Measurements from ENCODE around the gene ACBD6.

The ACBD6 gene

DNA sequence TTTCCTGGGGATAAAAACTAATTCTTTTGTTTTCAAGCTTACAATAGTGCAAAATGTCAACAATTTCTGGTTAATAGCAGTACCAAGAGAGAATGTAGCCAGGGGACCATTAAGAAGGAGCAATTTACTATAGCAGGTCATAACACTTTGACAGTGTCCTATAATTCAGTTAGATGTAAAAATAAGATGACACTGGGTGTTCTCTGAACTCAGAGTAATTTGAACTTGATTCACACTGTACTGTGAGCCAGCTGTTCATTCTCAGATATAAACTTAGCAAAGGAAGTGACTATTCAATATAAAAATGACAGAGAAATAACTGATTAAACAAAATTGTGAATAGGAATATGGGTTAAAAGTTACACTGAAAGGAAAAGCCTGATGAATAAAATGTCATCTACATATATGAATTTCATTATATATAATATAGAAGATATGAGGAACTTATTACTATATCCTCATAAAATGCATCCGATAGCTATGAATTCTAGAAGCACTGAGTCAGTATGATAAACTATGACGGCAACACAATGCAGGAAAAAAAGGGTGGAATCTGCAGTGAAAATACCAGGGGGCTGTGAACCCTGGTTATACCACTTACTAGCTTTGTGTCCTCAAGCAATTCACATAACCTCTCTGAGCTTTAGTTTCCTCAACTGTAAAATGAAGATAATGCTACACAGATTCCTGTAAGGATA, 135.9 kb downstream of the ACBD6 start:
- no peak for DNase-seq

DNA sequence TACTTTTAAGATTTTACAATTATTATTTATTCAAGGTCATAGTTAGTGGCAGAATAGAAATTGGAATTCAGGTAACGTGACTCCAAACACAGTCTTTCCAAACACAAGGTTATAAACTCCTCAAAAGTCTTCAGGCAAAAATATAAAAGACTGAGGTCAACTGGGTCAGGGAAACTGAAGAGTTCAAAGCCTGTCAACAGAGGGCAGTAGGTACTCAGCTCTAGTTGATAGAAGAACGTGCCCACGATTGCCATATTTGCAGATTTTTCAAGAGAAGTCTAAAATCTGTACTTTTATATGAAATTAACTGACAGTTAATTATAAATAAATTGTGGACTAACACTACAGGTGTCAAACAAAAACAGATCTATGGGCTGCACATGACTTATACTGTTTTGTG, 137.3 kb downstream of the ACBD6 start:
- DNase-seq = no peak

DNA sequence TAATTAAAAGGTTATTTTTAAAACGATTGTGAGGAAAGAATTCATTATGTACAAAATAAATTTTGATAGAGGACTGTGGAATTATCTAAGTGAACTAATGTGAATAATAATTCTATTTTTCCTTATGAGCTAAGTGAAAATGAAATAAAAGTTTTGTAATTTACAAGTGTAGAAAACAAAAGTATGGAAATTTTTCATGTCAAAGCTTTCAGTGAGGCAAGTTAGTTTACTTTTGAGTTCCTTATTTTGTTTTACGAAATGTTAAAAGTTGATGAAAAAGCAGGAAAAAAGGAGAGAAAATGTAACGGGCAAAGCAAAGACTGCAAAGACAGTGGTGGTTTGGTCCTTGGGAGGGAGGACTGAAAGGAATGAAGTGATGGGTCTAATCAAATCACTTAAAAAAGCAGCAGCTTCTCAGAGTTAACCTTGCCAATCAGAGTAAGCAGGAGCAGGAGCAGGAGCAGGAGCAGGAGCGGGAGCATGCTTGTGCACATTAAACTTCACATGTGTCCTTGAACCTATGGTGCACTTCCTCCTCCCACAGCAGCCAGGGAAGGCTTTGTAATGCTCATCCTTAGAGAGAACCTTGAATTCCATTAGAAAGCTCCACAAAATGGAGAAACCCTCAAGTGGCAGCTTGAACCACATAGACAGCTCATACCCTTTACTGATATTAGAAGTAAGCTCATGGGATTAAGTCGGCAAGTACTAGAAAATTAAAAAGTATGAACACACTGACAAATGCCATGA, 139.0 kb downstream of the ACBD6 start:
- no peak for DNase-seq

DNA sequence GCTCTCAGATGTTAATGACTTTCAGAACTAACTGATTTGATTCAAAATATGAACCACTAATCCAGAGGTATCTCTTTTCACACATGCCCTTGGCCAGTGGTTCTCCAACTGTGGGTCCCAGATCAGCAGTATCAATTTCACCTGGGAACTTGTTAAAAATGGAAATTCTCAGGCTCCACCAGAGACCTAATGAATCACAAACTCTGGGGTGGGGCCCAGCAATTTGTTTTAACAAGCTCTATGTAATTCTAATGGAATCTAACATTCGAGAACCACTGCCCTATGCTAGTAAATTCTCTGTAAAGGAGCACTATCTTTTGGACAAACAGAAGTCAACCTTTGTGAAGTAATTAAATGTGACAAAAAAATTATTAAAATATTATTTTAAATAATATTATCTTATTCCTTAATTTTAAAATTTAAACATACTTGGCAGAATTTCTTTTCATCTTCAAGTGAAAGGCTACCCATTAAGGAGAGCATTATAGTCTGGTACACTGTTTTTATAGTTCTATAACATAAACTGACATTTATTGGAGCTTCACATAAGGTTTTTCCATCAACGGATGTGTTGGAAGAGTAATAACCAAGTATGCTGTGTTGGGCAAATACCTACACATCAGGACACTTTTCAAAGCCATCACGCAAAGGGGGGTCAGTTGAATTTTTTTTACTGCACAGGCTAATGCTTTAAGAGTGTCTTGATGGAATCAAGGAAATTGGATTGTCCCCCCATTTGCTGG, 141.9 kb downstream of the ACBD6 start:
- DNase-seq = no peak

DNA sequence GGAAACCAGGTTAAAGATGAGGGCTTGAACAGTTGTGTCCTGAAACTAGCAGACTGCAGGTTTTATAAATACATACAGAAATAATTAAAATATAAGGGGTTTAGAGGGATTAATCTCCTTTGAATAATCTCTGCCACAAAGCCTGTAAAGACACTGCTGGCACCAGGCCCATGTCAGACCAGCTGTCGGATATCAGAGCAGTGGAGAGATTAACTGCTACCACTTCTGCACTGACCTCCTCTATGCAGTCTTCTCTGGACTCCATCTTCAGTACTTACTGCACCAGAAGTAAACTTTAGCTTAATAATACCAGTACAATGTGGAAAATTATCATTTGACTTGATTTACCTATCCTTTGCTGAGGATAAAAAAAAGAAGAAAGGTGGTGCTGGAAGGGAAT, 143.7 kb downstream of the ACBD6 start:
- DNase-seq = peak; percentile 25

DNA sequence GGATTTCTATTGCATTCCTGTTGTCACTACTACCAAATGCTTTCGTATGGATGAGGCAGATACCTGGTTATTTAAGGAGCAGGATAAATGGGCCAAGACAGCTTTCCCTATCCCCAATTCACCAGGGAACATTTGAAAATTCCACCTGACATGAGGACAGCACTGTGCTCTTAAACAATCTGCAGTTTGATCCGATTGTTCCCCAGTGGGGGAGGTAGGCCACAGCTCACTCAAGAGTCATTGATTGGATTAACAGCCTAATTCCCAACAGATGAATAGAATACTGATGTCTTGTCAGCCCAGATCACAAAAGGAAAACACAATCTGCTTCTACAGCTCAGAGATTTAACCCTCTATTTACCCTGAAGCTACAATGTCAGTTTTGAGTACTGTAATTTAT, 148.4 kb downstream of the ACBD6 start:
- DNase-seq = peak; percentile 58

DNA sequence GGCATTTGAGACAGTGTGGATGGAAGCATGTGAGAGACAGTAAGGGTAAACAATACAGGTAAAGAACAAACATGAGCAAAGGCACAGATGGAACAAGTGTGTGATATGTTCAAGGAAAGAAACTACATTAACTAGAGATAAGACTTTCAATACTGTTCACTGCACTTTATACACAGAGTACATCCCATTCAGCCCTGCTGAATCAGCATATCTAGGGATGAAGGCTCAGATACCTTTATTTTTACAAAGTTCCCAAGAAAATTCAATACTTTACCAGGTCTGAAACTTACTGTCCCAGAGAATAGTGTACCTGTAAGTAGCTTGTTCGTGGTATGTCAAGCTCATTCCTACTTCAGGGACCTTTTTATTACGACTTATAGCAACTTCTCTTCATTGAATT, 149.8 kb downstream of the ACBD6 start:
- DNase-seq = no peak

DNA sequence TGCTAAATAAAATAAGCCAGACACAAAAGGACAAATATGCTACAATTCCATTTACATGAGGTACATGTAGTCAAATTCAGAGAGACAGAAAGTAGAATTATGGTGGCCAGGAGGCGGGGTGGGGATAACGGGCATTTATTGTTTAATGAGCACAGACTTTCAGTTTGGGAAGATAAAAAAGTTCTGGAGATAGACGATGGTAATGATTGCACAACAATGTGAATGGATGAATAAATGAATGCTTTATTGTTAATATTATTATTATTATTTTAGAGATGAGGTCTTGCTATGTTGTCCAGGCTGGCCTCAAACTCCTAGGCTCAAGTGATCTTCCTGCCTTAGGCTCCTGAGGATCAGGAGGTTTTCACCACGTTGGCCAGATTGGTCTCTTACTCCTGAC, 150.4 kb downstream of the ACBD6 start:
- DNase-seq = no peak

DNA sequence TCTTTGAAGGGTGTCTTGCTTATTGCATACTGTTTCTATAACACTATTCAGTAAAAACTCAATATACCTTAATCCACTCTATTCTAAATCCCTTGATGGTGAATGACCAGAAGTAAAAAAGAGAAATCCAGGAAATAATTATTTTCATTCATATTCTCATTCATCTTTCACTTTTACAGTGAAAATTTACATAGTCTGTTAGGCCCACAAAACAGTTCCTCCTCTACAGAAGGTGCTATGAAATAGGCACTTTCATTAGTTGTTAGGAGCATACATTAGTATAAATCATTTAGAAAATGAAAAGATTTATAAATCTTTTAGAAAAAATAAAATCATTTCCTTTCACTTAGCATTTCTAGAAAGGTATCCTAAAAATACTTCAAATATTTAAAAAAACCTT, 157.2 kb downstream of the ACBD6 start:
- no peak for DNase-seq

DNA sequence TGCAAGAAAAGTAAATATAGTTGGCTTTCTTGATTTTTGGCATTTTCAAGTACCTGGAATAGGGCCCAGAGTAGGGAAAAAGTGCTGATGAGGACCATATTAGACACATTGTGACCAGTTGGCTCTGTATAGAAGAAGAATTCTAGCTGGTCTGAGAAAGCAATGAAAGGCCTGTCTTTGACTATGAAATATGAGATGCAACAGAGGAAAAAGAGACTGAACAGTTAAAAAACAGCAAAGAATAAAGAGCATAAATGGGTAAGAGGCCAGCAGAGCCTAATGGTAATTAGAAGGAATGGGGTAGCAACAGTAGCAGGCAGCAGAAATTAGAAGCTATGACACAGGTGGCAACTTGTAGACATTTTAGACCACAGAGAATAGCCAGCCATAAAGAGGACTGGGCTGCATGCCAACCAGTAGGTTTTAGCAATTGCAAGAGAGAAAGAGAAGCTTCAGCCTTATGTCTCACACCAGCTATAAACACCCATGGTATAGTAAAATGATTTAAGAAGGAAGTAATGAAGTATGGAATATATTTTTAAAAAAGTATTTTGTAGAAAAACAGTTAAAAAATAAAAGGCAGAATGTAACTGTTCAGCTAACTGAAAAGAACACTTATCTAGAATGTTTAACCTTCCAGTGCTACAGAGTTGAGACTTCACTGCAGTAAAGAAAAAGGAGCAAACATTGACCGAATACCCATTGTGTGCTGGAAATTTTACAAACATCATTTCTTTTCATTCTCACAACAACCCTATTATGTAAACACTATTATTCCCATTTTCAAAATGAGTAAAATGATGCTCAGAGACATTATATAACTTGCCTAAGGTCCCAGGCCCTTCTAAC, 158.2 kb downstream of the ACBD6 start:
- no peak for DNase-seq

DNA sequence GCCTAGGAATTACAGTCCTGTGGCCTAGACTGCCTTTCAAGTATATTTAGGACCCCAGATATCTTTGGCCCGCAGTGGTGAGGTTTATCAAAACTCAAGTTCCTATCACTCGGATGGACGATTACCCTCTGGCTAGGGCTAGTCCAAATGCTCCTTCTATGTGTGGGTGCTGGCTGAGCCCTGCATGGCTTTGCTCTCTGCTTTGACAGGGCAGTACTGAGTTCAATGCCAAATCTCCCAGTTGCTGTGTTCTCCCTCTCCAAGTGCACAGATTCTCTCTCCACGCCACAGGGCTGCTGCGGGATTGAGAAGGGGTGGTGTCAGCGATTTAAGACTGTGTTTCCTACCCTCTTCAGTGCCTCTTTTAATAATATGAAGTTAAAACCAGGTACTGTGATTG, 175.3 kb downstream of the ACBD6 start:
- no peak for DNase-seq

DNA sequence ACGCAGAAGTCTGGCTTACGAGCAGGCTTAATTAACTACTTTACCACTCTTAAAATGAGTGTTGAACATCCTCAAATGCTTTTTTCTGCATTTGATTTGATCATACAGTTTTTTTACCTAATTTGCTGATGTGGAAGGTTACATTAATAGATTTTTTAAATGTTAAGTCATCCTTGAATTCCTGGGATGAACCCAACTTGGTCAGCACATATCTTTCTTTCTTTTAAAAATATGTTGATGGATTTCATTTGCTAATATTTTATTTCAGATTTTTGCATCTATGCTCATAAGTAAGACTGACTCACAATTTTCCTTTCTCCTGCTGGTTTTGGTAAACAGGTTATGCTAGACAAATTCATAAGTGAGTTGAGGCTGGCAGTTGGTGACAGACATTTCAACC, 189.5 kb downstream of the ACBD6 start:
- no peak for DNase-seq

DNA sequence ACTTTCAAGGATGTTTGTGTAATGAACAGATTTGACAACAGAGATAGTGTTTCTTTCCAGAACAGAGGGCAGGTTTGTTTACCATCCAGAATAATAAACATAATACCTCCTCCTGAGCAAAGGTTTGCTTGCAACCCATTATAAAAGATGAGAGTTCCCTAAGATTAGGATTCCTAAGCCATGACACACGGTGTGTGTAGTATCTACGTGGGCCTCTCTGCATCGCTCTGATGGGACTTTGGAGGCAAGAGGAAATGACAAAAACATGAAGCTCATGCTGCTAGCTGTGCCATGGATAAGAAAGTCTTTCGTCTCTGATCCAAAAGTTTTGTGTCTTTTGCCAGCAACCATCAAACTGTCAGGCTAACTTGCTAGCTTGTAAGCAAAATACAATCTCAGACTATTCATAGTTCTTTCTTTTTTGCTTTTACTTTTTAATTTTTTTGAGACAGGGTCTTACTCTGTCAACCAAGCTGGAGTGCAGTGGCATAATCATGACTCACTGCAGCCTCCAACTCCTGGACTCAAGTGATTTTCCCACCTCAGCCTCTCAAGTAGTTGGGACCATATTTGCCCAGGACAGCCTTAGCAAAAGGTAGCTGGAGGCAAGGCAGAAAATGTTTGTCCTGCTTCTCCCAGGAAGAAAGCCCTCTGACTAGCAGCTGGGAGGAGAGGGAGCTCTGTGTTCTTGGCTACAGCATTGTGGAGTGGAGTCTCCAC, 191.2 kb downstream of the ACBD6 start:
- DNase-seq = no peak

DNA sequence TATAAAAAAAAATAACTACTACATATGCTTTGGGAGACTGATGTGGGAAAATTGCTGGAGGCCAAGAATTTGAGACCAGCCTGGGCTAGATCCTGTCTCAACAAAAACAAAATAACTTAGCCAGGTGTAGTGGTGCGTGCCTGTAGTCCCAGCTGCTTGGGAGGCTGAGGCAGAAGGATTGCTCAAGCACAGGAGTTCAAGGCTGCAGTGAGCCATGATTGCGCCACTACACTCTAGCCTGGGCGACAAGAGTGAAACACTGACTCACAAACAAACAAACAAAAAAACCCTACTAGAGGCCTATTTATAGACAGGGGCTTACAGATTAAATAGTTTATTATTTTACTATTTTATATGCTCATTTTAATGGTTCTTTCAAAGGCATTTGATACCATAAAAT, 192.3 kb downstream of the ACBD6 start:
- no peak for DNase-seq

DNA sequence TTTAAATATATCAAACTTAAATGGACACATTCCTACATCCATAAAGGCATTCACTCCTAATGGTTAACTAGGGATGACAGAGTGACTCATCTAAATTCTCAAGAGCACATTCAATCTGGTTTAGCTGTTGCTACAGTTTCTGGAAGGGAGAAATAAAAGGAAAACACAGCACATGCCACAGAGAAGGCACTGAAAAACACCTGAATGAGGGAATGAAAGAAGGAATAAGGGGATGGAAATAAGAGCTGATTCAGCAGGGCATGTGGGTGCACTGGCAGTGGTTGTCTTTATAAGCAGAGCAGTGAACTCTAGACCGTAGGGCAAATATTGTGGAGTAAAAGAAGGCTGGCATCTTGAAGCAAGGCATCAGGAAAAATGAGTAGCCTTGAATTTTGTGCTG, 193.0 kb downstream of the ACBD6 start:
- DNase-seq = no peak

DNA sequence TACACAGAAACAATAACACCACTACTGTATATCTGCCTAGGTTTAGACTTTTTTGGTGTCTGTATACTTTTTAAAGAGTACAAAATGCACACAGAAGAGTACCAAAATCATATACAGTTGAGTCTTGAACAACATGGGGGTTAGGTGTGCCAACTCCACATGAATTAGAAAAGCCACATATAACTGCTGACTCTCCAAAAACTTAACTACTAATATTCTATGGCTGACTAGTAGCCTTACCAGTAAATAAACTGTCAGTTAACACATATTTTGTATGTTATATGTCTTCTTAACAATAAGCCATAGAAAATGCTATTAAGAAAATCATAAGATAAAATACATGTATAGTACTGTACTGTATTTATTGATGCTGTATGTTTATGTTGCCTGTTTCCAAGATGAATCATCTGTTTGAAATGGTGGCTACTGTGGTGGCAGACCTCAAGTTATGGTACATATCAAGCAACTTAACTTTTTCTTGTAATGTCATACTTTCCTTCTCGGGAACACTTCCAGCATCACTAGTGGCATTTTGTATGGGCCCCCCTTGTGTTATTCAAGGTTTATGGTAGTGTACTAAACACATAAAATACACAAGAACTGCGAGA, 201.1 kb downstream of the ACBD6 start:
- DNase-seq = no peak

DNA sequence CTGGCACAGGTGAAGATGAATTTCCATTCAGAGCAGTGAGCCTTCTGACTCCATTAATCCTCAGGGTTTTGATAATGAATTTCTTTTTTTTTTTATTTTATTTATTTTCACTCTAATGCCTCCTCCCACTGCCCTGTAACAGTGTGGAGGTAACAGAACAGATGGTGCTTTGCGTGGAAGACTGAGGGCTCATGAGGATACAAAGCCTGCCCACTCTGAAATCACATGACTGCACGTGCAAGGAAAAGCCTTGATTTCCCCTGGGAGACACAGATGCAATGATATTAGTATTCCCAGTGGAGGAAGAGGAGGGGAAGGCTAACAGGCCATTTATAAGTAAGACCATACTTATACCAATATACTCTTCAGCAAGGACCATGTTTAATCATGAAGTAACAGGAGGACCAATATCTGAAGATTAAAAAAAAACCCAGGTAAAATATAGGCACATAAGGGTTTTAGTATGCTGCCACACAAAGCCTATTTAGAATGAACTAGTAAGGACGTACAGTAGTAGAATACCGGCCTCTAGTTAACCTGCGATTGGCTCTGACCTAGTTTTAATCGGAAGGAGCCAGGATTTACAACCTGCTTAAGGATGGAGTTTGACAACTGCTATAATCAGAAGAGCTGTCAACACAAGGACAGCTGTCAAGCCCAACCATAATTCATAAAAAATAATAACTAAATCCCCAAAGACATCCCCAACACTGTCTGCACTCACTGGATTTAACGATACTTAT, 202.7 kb downstream of the ACBD6 start:
- DNase-seq = peak; percentile 18

DNA sequence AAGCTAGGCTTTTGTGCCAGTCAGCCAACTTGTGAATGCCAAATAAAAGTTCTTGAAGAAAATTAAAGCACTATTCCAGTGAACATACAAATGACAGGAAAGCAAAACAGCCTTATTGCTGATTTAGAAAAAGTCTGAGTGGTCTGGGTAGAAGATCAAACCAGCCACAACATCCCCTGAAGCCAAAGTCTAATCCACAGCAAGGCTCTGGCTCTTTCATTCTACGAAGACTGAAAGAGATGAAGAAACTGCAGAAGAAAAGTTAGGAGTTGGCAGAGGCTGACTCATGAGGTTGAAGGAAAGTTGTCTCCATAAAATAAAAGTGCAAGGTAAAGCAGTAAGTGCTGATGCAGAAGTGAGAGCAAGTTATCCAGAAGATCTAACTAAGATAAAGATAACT, 206.4 kb downstream of the ACBD6 start:
- no peak for DNase-seq

DNA sequence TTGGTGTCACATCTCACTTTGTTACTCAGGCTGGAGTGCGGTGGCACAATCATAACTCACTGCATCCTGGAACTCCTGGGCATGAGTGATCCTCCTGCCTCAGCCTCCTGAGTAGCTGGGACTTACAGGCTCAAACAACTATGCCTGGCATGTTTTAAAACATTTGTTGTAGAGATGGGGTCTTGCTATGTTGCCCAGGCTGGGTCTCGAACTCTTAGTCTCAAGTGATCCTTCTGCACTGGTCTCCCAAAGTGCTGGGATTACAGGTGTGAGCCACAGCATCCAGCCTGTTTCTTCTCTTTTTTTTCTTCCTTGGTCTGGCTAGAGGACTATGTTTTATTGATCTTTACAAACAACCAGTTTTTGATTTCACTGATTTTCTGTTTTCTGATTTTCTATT, 207.7 kb downstream of the ACBD6 start:
- no peak for DNase-seq

DNA sequence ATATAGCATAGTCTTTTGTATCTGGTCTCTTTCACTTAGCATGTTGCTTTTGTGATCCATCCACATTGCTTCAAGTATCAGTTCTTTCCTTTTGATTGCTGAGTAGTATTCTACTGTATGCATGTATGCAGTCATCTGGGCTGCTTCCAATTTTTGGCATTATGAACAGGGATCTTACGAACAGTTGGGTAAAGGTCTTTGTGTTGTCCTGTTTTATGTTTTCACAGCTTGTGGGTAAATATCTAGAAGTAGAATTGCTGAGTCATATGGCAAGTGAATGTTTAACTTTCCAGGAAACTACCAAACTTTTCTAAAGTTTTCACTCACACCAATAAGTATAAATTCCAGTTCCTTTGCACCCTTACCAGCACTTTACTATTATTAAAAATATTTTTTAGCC, 211.4 kb downstream of the ACBD6 start:
- no peak for DNase-seq
